Neuron (in vitro differentiated cells): ENCODE results near the gene CCDC102B.

Source experiments
- H2AFZ ChIP-seq: one replicate; pipeline ENCODE4 v1.6.1; 2013; ENCODE audit warnings: low read depth, mild to moderate bottlenecking, inconsistent platforms, low read length, moderate library complexity
- H3K27me3 ChIP-seq: one replicate; pipeline ENCODE4 v1.6.1; 2013; ENCODE audit warnings: low read length; ENCODE audit not compliant: insufficient read depth
- H3K36me3 ChIP-seq: one replicate; pipeline ENCODE4 v1.6.1; 2013; ENCODE audit warnings: low read length; ENCODE audit not compliant: insufficient read depth
- H3K4me1 ChIP-seq: one replicate; pipeline ENCODE4 v1.6.1; 2013; ENCODE audit warnings: low read length; ENCODE audit not compliant: insufficient read depth
- H3K4me3 ChIP-seq: 2 replicates; pipeline ENCODE4 v1.5.1; 2013; ENCODE audit warnings: mild to moderate bottlenecking, low read length, moderate library complexity
- H3K9me3 ChIP-seq: one replicate; pipeline ENCODE4 v1.6.1; 2013; ENCODE audit warnings: low read length

The CCDC102B gene

DNA sequence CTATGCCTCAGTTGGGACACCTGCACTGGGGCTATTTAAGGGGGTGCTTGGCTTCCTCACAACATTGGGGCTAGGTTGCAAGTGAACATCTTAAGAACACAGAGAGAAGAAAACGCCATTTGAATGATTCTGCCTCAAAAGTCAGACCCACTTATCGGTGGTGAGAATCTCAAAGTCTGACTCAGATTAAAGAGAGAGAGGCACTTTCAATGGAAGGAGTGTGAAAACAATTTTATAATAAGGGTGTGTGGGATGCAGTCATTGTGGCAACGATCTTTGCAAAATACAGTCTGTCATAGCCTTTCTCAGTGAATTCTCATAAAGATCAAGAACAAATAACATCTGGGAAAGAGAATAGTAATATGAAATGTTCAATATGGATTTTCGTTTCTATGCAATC is 41.8 kb downstream of the CCDC102B start:
- peaks cover 12% of the 10 kb centered on the region for H3K4me1 ChIP-seq
- H3K27me3 ChIP-seq, result no peaks in the 10 kb centered on the region
- no peaks in the 10 kb centered on the region for H3K36me3 ChIP-seq
- no peaks in the 10 kb centered on the region for H3K9me3 ChIP-seq
- no peak overlapping the region for H2AFZ ChIP-seq
- no peak overlapping the region for H3K4me3 ChIP-seq

- Histone ChIP-seq H3K4me3 (no peak overlapping the region), H3K4me1 (peaks cover 12% of the 10 kb centered on the region), H3K36me3 (no peaks in the 10 kb centered on the region), H3K27me3 (no peaks in the 10 kb centered on the region), H2AFZ (peak overlapping the region; percentile 56), H3K9me3 (no peaks in the 10 kb centered on the region)
Measured at GRCh38 chr18:68840554-68841263, 42.8 kb downstream of the CCDC102B start.

GRCh38 chr18:68841301-68841700 is 43.4 kb downstream of the CCDC102B start:
- H2AFZ ChIP-seq, result peak overlapping the region; percentile 56

DNA sequence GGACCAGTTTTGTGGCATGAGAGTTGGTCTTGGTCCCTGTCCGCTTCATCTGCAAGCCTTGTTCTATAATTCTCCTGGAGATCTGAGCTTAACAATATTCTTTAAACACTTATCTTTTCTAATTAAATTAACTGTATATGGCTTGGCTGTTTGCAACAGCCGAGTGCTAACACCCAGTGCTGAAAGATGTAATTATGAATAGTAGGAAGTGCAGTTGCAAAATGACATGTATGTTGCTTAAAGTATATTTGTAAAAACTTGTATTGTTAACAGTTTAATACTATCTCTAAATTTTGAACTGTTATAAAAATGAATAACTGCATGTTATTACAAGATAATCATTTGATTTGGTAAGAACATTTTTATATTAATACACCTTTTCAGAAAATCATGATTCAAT is 45.1 kb downstream of the CCDC102B start:
- H3K4me3 ChIP-seq, result no peak overlapping the region

More at GRCh38 chr18:68841301-68841700, 43.4 kb downstream of the CCDC102B start:
- Histone ChIP-seq H3K4me1 (peaks cover 12% of the 10 kb centered on the region), H3K4me3 (no peak overlapping the region), H3K27me3 (no peaks in the 10 kb centered on the region), H3K9me3 (no peaks in the 10 kb centered on the region), H3K36me3 (no peaks in the 10 kb centered on the region)

GRCh38 chr18:68843473-68844089 is 45.7 kb downstream of the CCDC102B start:
- no peaks in the 10 kb centered on the region for H3K36me3 ChIP-seq
- H3K4me3 ChIP-seq, result no peak overlapping the region
- no peaks in the 10 kb centered on the region for H3K9me3 ChIP-seq
- no peaks in the 10 kb centered on the region for H3K27me3 ChIP-seq
- peaks cover 12% of the 10 kb centered on the region for H3K4me1 ChIP-seq
- no peak overlapping the region for H2AFZ ChIP-seq

More for the DNA sequence above, 45.1 kb downstream of the CCDC102B start:
- H3K36me3 ChIP-seq, result no peaks in the 10 kb centered on the region
- H3K4me1 ChIP-seq, result peaks cover 12% of the 10 kb centered on the region
- H3K27me3 ChIP-seq, result no peaks in the 10 kb centered on the region
- no peak overlapping the region for H2AFZ ChIP-seq
- H3K9me3 ChIP-seq, result no peaks in the 10 kb centered on the region

- Histone ChIP-seq H3K4me1 (no peaks in the 10 kb centered on the region), H3K27me3 (no peaks in the 10 kb centered on the region), H2AFZ (no peak overlapping the region), H3K9me3 (no peaks in the 10 kb centered on the region), H3K4me3 (no peak overlapping the region), H3K36me3 (no peaks in the 10 kb centered on the region)
Measured at GRCh38 chr18:68847219-68847837, 49.4 kb downstream of the CCDC102B start.

DNA sequence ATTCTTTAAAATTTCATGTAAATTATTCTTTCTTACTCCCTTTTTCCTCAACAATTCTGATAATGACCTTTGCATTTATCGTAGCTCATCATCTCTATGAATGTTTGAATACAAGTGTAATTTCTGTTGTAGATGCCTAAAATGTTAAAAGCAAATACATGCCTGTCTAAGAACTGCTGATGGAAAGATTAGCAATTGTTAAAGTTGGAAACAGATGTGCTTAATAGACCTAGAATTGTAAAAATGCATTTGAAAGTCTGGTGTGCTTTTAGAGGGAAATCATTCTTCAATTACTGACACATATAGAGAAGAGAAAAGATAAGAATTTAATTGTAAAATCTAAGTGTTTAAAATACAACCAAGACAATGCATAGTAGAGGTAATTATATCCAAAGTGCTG is 50.4 kb downstream of the CCDC102B start:
- Histone ChIP-seq H3K27me3 (no peaks in the 10 kb centered on the region), H3K9me3 (no peaks in the 10 kb centered on the region), H3K4me3 (no peak overlapping the region), H2AFZ (no peak overlapping the region), H3K4me1 (no peaks in the 10 kb centered on the region), H3K36me3 (no peaks in the 10 kb centered on the region)

DNA sequence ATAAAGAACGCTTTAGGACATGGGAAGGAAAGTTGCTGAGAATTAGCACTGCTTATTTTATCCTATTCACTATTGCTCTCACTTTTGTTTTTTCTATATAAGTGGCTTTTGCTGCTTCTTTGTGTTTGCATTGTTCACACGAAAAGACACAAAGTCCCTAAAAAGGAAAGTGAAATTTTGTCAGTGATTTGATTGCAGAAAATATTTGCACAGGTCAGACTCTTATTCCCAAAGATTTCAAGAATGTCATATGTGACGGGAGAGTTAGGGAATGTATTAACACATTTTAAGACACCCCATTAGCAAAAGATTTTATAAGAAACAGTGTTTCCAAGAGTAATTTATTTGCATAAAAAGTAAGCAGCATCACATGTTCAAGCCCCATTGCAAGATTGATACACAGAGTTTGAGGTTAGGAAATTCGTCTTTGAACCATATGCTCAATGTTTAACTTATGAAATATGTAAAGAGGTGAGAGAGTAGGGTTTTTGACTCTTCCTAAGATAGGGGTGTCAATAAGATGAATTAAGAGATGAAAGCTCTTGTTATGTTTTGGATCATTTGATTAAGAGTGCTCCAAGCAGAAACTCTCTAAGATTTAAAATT is 57.0 kb downstream of the CCDC102B start:
- Histone ChIP-seq H3K9me3 (no peaks in the 10 kb centered on the region), H3K4me1 (no peaks in the 10 kb centered on the region), H3K27me3 (no peaks in the 10 kb centered on the region), H3K4me3 (no peak overlapping the region), H2AFZ (no peak overlapping the region), H3K36me3 (no peaks in the 10 kb centered on the region)

- H3K4me1 ChIP-seq, result no peaks in the 10 kb centered on the region
- H3K9me3 ChIP-seq, result no peaks in the 10 kb centered on the region
- no peak overlapping the region for H2AFZ ChIP-seq
Measured at GRCh38 chr18:68855491-68855890, 57.6 kb downstream of the CCDC102B start.

DNA sequence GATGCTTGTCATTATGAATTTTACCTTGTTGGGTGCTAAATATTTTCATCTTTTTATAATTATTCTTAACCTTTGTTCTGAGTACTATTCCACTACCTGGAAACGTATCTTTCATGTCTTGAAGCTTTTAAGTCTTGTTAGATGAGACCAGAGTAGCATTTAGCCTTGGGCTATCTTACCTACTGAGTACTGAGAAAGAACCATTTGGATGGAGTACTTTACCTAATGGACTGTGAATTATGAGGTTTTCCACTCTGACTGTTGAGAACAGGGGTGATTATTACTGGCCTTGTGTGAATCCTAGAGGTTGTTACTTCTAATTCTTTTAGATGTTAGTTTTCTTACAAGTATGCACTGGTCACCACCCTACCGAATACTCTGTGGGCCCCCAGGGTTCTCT is 63.5 kb downstream of the CCDC102B start:
- no peak overlapping the region for H3K4me3 ChIP-seq
- H3K9me3 ChIP-seq, result no peaks in the 10 kb centered on the region
- no peak overlapping the region for H2AFZ ChIP-seq

More at GRCh38 chr18:68855491-68855890, 57.6 kb downstream of the CCDC102B start:
- H3K27me3 ChIP-seq, result no peaks in the 10 kb centered on the region
- no peaks in the 10 kb centered on the region for H3K36me3 ChIP-seq
- H3K4me3 ChIP-seq, result no peak overlapping the region

DNA sequence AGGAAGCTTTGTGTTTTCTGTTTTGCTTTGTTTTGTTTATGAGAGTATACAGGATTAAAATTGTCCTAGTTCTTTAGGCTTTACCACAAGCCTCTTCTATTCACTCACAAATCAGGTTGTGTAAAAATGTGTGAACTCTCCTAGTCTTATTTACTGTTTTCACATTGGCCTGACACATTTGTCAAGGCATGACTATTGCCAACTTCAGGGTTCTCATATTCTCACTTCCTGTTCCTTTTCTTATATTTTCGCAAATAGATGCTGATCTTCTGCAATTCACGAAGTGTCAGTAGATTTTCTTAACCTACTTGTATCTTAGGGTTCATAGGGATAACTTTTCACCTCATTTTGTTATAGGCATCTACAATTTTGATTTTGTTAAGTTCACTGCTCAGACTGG is 67.1 kb downstream of the CCDC102B start:
- Histone ChIP-seq H2AFZ (no peak overlapping the region), H3K9me3 (no peaks in the 10 kb centered on the region), H3K27me3 (no peaks in the 10 kb centered on the region), H3K4me3 (no peak overlapping the region), H3K4me1 (no peaks in the 10 kb centered on the region), H3K36me3 (no peaks in the 10 kb centered on the region)

More for the DNA sequence above, 63.5 kb downstream of the CCDC102B start:
- Histone ChIP-seq H3K36me3 (no peaks in the 10 kb centered on the region), H3K4me1 (no peaks in the 10 kb centered on the region), H3K27me3 (no peaks in the 10 kb centered on the region)

DNA sequence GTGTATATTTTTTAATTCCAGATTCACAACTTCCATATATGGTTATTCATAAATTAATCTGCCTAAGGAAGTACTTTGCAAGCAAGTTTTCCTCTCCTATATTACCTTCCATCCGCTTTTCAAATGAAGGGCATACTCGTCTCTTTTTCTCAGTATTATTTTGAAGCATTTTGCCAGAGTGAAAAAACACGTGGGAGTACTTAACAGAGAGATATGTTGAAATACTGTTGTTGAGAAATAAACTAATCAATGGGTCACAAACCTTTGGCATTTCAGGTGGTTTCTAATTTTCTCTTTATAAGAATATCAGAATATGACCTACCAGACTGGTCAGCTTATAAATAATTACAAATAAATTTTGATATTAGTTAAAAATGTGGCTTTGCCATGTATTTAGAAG is 67.6 kb downstream of the CCDC102B start:
- Histone ChIP-seq H3K4me3 (no peak overlapping the region), H3K36me3 (no peaks in the 10 kb centered on the region), H3K27me3 (no peaks in the 10 kb centered on the region), H3K4me1 (no peaks in the 10 kb centered on the region), H3K9me3 (no peaks in the 10 kb centered on the region), H2AFZ (no peak overlapping the region)

DNA sequence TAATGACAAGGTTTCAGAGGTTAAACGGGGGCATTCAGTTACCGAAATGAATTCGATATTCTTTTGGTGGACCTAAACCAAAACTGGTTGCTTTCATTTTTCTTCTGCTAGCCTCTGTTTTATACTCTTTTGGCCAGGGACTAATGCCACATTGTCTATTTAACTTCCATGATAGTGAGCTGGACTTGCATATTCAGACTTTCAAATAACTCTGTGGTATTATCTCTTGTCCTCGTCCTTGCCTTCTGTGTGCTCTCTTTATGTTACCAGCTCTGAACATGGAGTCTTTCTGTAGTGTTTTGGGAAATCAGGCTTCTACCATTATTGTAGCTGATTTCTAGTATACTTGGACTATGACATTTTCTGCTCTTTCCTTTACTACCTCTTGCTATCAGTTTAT is 75.1 kb downstream of the CCDC102B start:
- Histone ChIP-seq H3K9me3 (no peaks in the 10 kb centered on the region), H3K4me3 (no peak overlapping the region), H3K4me1 (no peaks in the 10 kb centered on the region), H3K27me3 (no peaks in the 10 kb centered on the region), H3K36me3 (no peaks in the 10 kb centered on the region), H2AFZ (no peak overlapping the region)
